HL-60 (cell line): ENCODE results near the gene SERPIND1.

Experiments
- DNase-seq, 2 experiments: peaks; one replicate each; pipeline ENCODE4 v3.0.0-alpha.2; 2010 to 2020; ENCODE audit warnings: low read depth in 1 of 2, low spot score in 1 of 2
- H3K27ac ChIP-seq: fragments of 250-450 bp; sonication (Bioruptor Pico); replicated peaks from 2 replicates; pipeline ENCODE4 v1.5.1; 2020; ENCODE audit warnings: mild to moderate bottlenecking, moderate library complexity
- H3K27me3 ChIP-seq: fragments of 250-450 bp; sonication (Bioruptor Pico); 2 replicates; pipeline ENCODE4 v1.5.1; 2021; ENCODE audit warnings: mild to moderate bottlenecking, moderate library complexity; ENCODE audit not compliant: insufficient read depth, poor library complexity, severe bottlenecking
- H3K4me3 ChIP-seq: replicated peaks from 2 replicates; pipeline ENCODE4 v1.5.1; 2011; ENCODE audit warnings: mild to moderate bottlenecking, control low read depth, low read length; ENCODE audit not compliant: insufficient read depth
- CTCF ChIP-seq: IDR thresholded peaks from one replicate; pipeline ENCODE4 v1.5.1; 2011; ENCODE audit warnings: low read length, control low read depth, inconsistent platforms; ENCODE audit not compliant: insufficient read depth
- GABPA ChIP-seq: IDR thresholded peaks from 2 replicates; pipeline ENCODE4 v1.6.1; 2012; ENCODE audit warnings: low read depth
- POLR2AphosphoS5 ChIP-seq: IDR thresholded peaks from 2 replicates; pipeline ENCODE4 v1.6.1; 2012; ENCODE audit warnings: low read depth
- SPI1 ChIP-seq: IDR thresholded peaks from 2 replicates; pipeline ENCODE4 v1.6.1; 2012; ENCODE audit warnings: low read depth, mild to moderate bottlenecking, borderline replicate concordance
- TF ChIP-seq, protein P1 (sequence below): IDR thresholded peaks from 2 replicates; pipeline ENCODE4 v1.6.1; 2012; ENCODE audit warnings: low read depth; ENCODE audit not compliant: insufficient replicate concordance

Gene SERPIND1

GRCh38 chr22:20756846-20757245 is 17.1 kb upstream of the SERPIND1 start:
- no peak overlapping the region for H3K27ac ChIP-seq
- H3K27me3 ChIP-seq: no peaks in the 10 kb centered on the region
- no peak overlapping the region for H3K4me3 ChIP-seq
- no peak for DNase-seq
- no peak for TF ChIP-seq POLR2AphosphoS5
- TF ChIP-seq GABPA: no peak
- TF ChIP-seq SPI1: no peak
- TF ChIP-seq CTCF: no peak
- TF ChIP-seq, protein P1, sequence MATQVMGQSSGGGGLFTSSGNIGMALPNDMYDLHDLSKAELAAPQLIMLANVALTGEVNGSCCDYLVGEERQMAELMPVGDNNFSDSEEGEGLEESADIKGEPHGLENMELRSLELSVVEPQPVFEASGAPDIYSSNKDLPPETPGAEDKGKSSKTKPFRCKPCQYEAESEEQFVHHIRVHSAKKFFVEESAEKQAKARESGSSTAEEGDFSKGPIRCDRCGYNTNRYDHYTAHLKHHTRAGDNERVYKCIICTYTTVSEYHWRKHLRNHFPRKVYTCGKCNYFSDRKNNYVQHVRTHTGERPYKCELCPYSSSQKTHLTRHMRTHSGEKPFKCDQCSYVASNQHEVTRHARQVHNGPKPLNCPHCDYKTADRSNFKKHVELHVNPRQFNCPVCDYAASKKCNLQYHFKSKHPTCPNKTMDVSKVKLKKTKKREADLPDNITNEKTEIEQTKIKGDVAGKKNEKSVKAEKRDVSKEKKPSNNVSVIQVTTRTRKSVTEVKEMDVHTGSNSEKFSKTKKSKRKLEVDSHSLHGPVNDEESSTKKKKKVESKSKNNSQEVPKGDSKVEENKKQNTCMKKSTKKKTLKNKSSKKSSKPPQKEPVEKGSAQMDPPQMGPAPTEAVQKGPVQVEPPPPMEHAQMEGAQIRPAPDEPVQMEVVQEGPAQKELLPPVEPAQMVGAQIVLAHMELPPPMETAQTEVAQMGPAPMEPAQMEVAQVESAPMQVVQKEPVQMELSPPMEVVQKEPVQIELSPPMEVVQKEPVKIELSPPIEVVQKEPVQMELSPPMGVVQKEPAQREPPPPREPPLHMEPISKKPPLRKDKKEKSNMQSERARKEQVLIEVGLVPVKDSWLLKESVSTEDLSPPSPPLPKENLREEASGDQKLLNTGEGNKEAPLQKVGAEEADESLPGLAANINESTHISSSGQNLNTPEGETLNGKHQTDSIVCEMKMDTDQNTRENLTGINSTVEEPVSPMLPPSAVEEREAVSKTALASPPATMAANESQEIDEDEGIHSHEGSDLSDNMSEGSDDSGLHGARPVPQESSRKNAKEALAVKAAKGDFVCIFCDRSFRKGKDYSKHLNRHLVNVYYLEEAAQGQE: no peak

- Histone ChIP-seq H3K27ac (no peak overlapping the region), H3K27me3 (no peaks in the 10 kb centered on the region), H3K4me3 (no peak overlapping the region)
- no peak for DNase-seq
- TF ChIP-seq SPI1 (no peak), GABPA (no peak), CTCF (no peak), POLR2AphosphoS5 (no peak)
- TF ChIP-seq, protein P1: no peak
Observed at GRCh38 chr22:20758688-20759087, 15.2 kb upstream of the SERPIND1 start.

- no peak for DNase-seq
- H3K27me3 ChIP-seq: no peaks in the 10 kb centered on the region
- TF ChIP-seq POLR2AphosphoS5 (no peak), CTCF (no peak), GABPA (no peak), SPI1 (no peak)
- TF ChIP-seq, protein P1: no peak
Observed at GRCh38 chr22:20760084-20760483, 13.8 kb upstream of the SERPIND1 start.

More at GRCh38 chr22:20760084-20760483, 13.8 kb upstream of the SERPIND1 start:
- Histone ChIP-seq H3K4me3 (no peak overlapping the region), H3K27ac (no peak overlapping the region)
